ENCODE results near the gene GLTPD2. TPM values are rescaled to one million over a fixed set of nuclear protein-coding genes. Genes with fewer than 3 reads are reported as not detected.

Gene GLTPD2
- total and polyA plus RNA-seq, 2 donors (not counting 1 experiment from before 2014, with no cell fraction given) = not detected

DNA sequence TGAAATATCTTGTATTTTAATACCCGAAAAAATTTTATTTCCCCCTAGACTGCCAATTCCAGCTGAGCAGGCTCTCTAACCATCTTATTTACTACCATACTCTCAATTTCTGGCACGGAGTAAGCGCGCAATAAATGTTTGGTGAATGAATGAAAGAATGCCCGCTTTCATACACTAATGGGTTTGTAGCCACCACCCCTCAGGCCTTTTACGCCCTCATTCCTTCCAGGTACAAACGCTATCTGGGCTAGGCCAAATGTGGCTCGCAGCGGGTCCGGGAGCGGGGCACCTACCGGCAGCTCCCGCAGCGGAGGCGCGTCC lies 17.7 kb downstream of the GLTPD2 start:
- Histone ChIP-seq H3K79me2 (ENCODE audit: control insufficient read depth, insufficient read depth, low read length) (no peaks in the 10 kb centered on the region), H3K4me2 (replicated peaks; ENCODE audit: low read depth, low read length, poor library complexity, severe bottlenecking) (peak overlapping the region; percentile 92), H4K20me1 (ENCODE audit: control insufficient read depth, insufficient read depth, low read length, poor library complexity, severe bottlenecking) (no peaks in the 10 kb centered on the region), H3K9me3 (ENCODE audit: control extremely low read depth in 1 of 3, control insufficient read depth in 2 of 3, insufficient read depth in 1 of 3, low read length in 2 of 3) (no peaks in the 10 kb centered on the region), H3K4me3 (ENCODE audit: control extremely low read depth in 1 of 5, extremely low read depth in 1 of 5, insufficient read depth in 1 of 5, low read depth in 2 of 5, low read length in 4 of 5) (peak overlapping the region; percentile 23 to 89 (median 72)), H3K27ac (ENCODE audit: low read length in 2 of 2) (no peak overlapping the region), H2AFZ (ENCODE audit: insufficient read depth, low read depth, low read length, poor library complexity, severe bottlenecking) (peak overlapping the region; percentile 88), H3K27me3 (replicated peaks in 1 of 4; ENCODE audit: control extremely low read depth in 1 of 4, control insufficient read depth in 3 of 4, insufficient read depth in 4 of 4, low read length in 3 of 4) (no peaks in the 10 kb centered on the region), H3K36me3 (replicated peaks in 1 of 2; ENCODE audit: control extremely low read depth in 1 of 2, control insufficient read depth in 1 of 2, extremely low read depth in 1 of 2, insufficient read depth in 2 of 2, low read length in 1 of 2) (no peaks in the 10 kb centered on the region), H3K9ac (ENCODE audit: low read length) (peak overlapping the region; percentile 78), H3K4me1 (ENCODE audit: control insufficient read depth in 2 of 2, insufficient read depth in 2 of 2, low read length in 2 of 2) (peaks cover 9 to 13% of the 10 kb centered on the region in 2 donors)
- Mint-ChIP-seq H3K27ac (peak overlapping the region; percentile 70), H3K9me3 (ENCODE audit: insufficient read depth) (no peaks in the 10 kb centered on the region), H3K4me3 (peak overlapping the region; percentile 86), H3K4me1 (peaks cover 14% of the 10 kb centered on the region), H3K27me3 (no peaks in the 10 kb centered on the region)
- under 1% methylated on average over 11 of the region's 16 CpGs for WGBS (ENCODE audit: insufficient coverage)
- TF ChIP-seq, protein P1, sequence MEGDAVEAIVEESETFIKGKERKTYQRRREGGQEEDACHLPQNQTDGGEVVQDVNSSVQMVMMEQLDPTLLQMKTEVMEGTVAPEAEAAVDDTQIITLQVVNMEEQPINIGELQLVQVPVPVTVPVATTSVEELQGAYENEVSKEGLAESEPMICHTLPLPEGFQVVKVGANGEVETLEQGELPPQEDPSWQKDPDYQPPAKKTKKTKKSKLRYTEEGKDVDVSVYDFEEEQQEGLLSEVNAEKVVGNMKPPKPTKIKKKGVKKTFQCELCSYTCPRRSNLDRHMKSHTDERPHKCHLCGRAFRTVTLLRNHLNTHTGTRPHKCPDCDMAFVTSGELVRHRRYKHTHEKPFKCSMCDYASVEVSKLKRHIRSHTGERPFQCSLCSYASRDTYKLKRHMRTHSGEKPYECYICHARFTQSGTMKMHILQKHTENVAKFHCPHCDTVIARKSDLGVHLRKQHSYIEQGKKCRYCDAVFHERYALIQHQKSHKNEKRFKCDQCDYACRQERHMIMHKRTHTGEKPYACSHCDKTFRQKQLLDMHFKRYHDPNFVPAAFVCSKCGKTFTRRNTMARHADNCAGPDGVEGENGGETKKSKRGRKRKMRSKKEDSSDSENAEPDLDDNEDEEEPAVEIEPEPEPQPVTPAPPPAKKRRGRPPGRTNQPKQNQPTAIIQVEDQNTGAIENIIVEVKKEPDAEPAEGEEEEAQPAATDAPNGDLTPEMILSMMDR (IDR thresholded peaks at IDR 0.05) = no peak
- no peak for TF ChIP-seq EZH2 (IDR thresholded peaks at IDR 0.05; ENCODE audit: borderline replicate concordance, insufficient read depth, low read depth, low read length, poor library complexity, severe bottlenecking)
- intact Hi-C loops (cut with micrococcal nuclease) = loop anchor here (2.0 to 5.0 kb wide), 2 partner anchors 16 to 136 kb away; partner anchors contain the start of genes RNF167 and SLC25A11
- ATAC-seq (ENCODE audit: low read depth) = no peak
- ChIA-PET CTCF (interaction anchor here (0.8 to 1.6 kb wide), 3 partner anchors 16 to 63 kb away, joined by 3 to 8 read pairs (median 3); no protein-coding TSS in a partner anchor), POLR2A (interaction anchor here (0.9 to 1.9 kb wide), 2 partner anchors 10 to 16 kb away, joined by 4 to 8 read pairs; partner anchors contain the start of gene PSMB6)
- DNase-seq = no peak
